Esophagus (tissue), 2 donors: ENCODE measurements around the gene SLX9. TPM values are rescaled to one million over a fixed set of nuclear protein-coding genes. Genes with fewer than 3 reads are reported as not detected.
A peak's percentile ranks its signal among the peaks of the same experiment; 100 is the strongest.

ENCODE experiments used
- H3K27ac ChIP-seq, 2 donors: one replicate each; pipeline ENCODE4 v1.5.1; 2013; ENCODE audit warnings: low read depth in 2 of 2, mild to moderate bottlenecking in 2 of 2, inconsistent platforms in 1 of 2, low read length in 1 of 2, moderate library complexity in 1 of 2
- H3K27me3 ChIP-seq, 2 donors: one replicate each; pipeline ENCODE4 v1.6.1; 2013; ENCODE audit warnings: low read length in 2 of 2, control low read depth in 1 of 2, mild to moderate bottlenecking in 1 of 2; ENCODE audit not compliant: insufficient read depth in 2 of 2, control insufficient read depth in 1 of 2
- H3K36me3 ChIP-seq, 2 donors: one replicate each; pipeline ENCODE4 v1.6.1; 2013; ENCODE audit warnings: low read length in 1 of 2; ENCODE audit not compliant: control insufficient read depth in 2 of 2, insufficient read depth in 2 of 2
- H3K4me1 ChIP-seq, 2 donors: one replicate each; pipeline ENCODE4 v1.6.1; 2013; ENCODE audit warnings: low read length in 1 of 2; ENCODE audit not compliant: control insufficient read depth in 2 of 2, insufficient read depth in 2 of 2
- H3K4me3 ChIP-seq, 2 donors: one replicate each; pipeline ENCODE4 v1.5.1; 2013; ENCODE audit warnings: low read length in 2 of 2, mild to moderate bottlenecking in 2 of 2, low read depth in 1 of 2, moderate library complexity in 1 of 2
- H3K9me3 ChIP-seq, 2 donors: one replicate each; pipeline ENCODE4 v1.6.1; 2013; ENCODE audit warnings: mild to moderate bottlenecking in 2 of 2, low read depth in 1 of 2, low read length in 1 of 2, moderate library complexity in 1 of 2; ENCODE audit not compliant: control insufficient read depth in 2 of 2, insufficient read depth in 1 of 2
- WGBS, 2 donors: extraction: QIAGEN DNeasy Blood & Tissue Kit; methylation state at CpG; one replicate each; pipeline ENCODE4 v1.1.7; 2013; 5-methylcytosine and 5-hydroxymethylcytosine counted together
- polyA plus RNA-seq, 2 donors: library from polyadenylated mRNA; stranded (reverse); fragments of 200-250 nt; gene quantifications; one replicate each; pipeline ENCODE4 v1.2.3, GENCODE V29; 2013
- donor health status: healthy with polysubstance abuse.
- donor health status: Bipolar disorder and iron deficiency.

SLX9 gene
- polyA plus RNA-seq, 2 donors = 12.4 to 16.1 TPM

DNA sequence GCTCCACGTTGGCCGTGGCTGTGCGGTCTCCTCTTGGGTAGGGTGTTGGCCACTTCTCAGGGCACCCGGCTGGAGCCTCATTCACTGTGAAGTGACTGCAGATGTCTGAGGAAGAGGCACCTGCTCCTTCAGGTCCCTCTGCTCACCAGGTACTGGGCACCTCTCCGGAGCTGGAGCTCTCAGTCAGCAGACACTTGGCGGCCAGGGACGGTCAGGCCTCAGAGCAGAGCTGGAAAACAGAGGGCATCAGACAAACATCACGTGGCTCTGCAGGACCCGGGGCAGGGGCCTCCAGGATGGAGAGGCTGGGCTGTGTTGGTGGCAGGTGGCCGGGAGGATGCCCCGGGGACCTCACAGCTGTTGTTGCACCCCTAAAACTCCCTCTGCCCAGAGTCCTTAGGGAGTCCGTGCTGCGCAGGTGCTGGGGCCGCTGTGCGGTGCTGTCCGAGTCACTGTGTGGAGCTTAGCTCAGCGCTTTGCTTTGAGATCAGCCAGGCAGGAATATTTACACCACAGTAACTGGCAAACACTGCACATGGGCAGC lies 59.7 kb downstream of the SLX9 start:
- Histone ChIP-seq H3K27me3 (no peaks in the 10 kb centered on the region), H3K9me3 (no peaks in the 10 kb centered on the region), H3K27ac (no peak overlapping the region), H3K36me3 (no peaks in the 10 kb centered on the region), H3K4me1 (peaks cover 10 to 33% of the 10 kb centered on the region in 2 donors), H3K4me3 (no peak overlapping the region)
- 88 to 90% methylated on average over 17 of the region's 17 CpGs for WGBS, 2 donors

DNA sequence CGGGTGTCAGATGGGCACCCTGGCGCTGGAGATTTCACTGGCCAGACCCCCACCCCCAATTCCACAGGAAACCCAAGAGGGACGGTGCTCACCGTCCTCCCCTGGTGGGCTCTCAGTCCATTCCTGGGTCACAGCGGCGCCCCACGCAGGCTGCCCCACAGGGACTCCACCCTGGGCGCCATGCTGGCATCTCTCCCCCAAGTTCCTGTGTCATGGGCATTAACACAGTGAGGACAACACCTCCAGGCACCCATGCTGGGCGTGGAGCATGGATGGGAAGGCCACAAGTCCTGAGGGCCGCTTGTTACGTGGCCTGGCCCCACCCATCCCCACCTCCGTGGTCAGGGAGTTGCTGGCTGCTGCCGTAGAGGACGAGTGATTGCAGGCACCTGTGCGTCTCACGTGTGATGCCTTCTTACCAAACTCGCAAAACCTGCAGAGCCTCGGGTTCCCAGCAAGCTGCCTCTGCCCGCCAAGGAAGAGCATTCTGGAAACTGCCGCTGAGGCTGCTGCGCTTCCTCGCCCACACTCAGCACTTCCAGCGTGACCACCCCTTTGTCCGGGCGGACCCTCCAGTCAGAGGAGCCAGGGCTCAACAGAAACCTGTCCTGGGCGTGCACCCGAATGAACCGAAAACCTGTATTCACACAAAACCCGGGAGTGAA lies 60.3 kb downstream of the SLX9 start:
- Histone ChIP-seq H3K9me3 (no peaks in the 10 kb centered on the region), H3K36me3 (no peaks in the 10 kb centered on the region), H3K27ac (peak overlapping the region in 1 of 2 donors; percentile 58), H3K27me3 (no peaks in the 10 kb centered on the region), H3K4me3 (no peak overlapping the region), H3K4me1 (peaks cover 9 to 29% of the 10 kb centered on the region in 2 donors)
- 65 to 74% methylated on average over 29 of the region's 29 CpGs for WGBS, 2 donors

DNA sequence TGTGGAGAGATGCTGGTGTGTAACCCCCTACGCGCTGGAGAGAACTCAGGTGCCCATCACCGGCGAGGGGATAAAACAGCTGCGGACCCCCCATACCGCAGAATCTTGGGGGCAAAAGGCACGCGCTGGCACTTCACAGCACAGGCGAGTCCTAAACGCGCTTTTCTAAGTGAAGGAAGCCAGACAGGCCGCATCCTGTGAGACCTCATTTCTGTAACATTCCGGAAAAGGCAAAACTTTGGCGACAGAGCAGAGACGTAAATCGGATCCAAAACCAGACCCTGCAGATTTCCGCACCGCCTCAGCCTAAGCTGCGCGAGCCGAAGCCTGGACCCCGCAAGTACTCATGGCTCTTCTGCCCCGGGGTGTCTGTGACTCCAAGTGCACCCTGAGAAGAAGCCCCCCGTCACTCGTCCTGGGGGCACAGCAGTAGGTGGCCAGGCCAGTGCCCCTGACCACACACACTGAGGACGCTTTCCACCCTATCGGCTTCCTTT lies 60.9 kb downstream of the SLX9 start:
- H3K4me1 ChIP-seq = peaks cover 4 to 25% of the 10 kb centered on the region in 2 donors
- no peaks in the 10 kb centered on the region for H3K27me3 ChIP-seq
- 70 to 71% methylated on average over 27 of the region's 27 CpGs for WGBS, 2 donors
- H3K4me3 ChIP-seq = no peak overlapping the region
- H3K36me3 ChIP-seq = no peaks in the 10 kb centered on the region
- H3K9me3 ChIP-seq = no peaks in the 10 kb centered on the region
- H3K27ac ChIP-seq = peak overlapping the region in 1 of 2 donors; percentile 58

DNA sequence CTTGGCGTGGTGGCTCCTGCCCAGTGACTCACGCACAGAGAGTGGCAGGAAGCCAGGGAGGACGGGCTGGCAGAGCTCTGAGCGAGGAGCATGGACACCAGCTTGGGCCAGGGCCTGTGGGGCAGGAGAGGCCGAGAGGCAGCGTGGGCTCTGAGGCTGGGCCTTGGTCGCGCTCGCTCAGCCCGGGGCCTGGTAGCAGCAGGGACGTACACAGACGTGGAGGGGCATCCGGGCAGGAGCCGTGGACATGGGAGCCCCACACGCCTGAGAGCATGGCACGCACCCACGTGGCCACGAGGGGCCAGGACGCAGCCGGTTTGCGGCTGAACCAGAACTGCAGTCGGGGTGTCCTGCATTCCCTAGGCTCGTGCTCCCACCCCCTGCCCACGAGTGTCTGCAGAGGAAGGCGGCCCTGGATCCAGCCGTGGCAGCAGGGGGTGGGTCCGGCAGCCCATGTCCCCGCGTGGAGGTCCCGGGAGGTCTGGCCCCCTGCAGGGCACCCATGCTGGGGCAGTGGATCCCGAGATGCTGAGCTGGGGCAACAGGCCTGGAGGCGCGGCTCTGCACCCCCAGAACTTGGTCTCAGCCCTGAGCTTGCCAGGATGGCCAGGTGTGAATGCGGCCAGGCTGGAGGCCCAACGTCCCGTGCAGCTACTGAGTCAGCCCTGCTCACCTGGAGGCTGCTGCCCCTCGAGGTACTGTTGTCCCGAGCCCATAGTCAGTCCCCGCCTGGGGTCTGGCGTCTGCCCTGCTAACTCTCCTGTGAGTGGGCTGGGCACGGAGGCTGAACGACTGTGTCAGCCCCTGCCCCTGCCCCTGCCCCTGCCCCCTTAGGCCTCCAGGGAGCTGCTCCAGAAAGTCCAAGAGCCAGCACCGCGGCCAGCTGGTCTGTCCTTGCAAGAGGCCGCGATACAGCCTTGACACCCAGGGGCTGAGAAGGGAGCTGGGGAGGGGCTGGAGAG lies 61.6 kb downstream of the SLX9 start:
- peak overlapping the region in 1 of 2 donors; percentile 11 for H3K27ac ChIP-seq
- no peak overlapping the region for H3K4me3 ChIP-seq
- peaks cover 4 to 25% of the 10 kb centered on the region in 2 donors for H3K4me1 ChIP-seq
- no peaks in the 10 kb centered on the region for H3K9me3 ChIP-seq
- 71 to 82% methylated on average over 38 to 46 of the region's 46 CpGs for WGBS, 2 donors
- no peaks in the 10 kb centered on the region for H3K27me3 ChIP-seq
- H3K36me3 ChIP-seq = no peaks in the 10 kb centered on the region

DNA sequence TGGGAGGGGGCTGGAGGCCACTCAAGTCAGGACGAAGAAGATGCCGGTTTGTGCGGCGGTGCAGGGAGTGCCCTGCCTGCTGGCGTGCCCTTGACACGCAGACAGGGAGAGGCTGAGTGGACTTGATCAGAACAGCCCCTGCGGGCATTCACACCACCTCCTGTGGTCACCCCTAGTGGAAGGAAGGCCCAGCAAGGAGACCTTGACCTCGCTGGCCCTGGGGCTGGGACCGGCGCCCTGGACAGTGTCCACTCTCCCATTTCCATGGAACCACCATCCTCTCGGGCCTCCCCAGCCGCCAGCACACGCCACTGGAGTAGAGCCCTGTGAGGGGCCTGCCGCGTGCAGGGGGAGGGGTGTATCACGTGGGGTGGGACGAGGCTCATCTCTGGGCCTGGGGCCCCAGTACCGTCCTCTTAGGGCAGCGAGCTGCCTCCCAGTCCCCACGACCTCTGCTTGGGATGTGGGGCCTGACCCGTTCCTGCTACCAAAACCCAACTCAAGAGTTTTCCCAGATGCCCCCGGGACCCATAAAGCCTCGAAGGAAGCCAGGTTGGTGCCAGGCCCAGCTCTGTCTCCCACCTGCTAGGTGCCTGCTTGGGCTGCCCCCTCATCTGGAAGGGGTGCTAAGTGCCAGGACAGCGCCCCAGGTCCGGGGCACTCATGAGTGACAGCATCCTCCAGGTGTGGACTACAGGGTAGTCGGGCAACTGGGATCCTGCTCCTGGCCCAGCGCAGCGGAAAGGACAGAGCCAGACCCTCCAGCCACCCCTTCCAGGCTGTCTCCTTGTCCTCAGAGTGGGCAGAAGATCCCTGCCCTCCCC lies 62.8 kb downstream of the SLX9 start:
- H3K4me1 ChIP-seq = peaks cover 4 to 25% of the 10 kb centered on the region in 2 donors
- WGBS, 2 donors = 91 to 92% methylated on average over 26 to 28 of the region's 28 CpGs
- no peak overlapping the region for H3K4me3 ChIP-seq
- H3K36me3 ChIP-seq = no peaks in the 10 kb centered on the region
- no peaks in the 10 kb centered on the region for H3K9me3 ChIP-seq
- H3K27me3 ChIP-seq = no peaks in the 10 kb centered on the region
- no peak overlapping the region for H3K27ac ChIP-seq

DNA sequence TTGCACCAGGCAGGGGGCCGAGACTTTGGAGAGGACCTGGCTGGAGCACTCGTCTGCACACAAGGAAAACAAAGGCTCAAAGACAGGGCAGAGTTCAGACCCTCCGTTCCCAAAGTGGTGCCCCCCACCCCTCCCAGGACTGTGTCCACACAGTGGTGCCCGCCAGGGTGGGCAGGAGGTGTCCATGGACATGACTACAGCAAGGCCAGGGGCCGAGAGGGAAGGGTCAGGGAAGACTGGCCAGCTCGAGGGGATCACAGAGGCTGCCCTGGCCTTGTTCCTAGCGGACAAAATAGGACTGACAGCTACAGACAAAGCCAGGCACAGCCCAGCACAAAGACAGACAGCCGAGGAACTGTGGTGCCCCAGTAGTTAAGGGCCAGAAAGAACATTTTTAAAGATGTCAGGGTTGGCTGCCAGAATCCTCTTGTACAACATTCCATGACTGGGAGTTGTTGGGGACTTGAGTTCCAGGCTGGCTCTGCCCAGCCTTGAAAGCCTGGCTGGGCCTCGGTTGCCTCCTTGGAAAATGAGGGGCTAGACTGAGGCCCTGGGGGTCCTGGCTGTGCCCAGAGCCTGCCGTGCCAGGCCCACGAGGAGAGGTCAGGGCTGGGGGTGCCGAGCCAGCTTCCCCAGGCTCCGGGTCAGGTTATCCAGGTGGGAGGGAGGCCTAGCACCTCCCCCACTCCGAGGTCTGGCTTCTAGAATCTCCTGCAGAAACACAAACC lies 63.7 kb downstream of the SLX9 start:
- H3K9me3 ChIP-seq = no peaks in the 10 kb centered on the region
- no peaks in the 10 kb centered on the region for H3K27me3 ChIP-seq
- 70 to 77% methylated on average over 14 of the region's 14 CpGs for whole genome bisulfite sequencing, 2 donors
- H3K4me1 ChIP-seq = peaks cover 4 to 25% of the 10 kb centered on the region in 2 donors
- H3K36me3 ChIP-seq = no peaks in the 10 kb centered on the region
- H3K4me3 ChIP-seq = no peak overlapping the region
- H3K27ac ChIP-seq = peak overlapping the region in 1 of 2 donors; percentile 19

DNA sequence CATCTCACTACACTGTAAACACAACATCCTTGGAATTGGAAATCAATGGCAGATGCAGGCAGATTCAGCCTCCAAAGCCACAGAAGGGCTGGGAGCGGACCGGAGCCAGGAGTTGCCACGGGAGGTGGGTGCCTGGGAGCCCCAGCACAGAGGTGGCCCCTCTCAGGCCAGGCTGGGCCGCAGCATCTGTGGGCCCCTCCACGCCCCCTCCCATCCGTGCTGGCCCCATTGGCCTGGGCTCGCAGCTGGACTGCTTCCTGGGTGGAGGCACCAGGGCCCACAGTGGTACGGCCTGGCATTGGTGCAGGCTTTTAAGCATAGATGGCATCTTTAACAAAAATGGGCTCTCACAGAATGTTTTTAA lies 64.2 kb downstream of the SLX9 start:
- no peaks in the 10 kb centered on the region for H3K9me3 ChIP-seq
- H3K27ac ChIP-seq = no peak overlapping the region
- no peaks in the 10 kb centered on the region for H3K27me3 ChIP-seq
- peaks cover 4 to 22% of the 10 kb centered on the region in 2 donors for H3K4me1 ChIP-seq
- no peak overlapping the region for H3K4me3 ChIP-seq
- H3K36me3 ChIP-seq = no peaks in the 10 kb centered on the region
- 88 to 95% methylated on average over 8 of the region's 8 CpGs for WGBS, 2 donors

DNA sequence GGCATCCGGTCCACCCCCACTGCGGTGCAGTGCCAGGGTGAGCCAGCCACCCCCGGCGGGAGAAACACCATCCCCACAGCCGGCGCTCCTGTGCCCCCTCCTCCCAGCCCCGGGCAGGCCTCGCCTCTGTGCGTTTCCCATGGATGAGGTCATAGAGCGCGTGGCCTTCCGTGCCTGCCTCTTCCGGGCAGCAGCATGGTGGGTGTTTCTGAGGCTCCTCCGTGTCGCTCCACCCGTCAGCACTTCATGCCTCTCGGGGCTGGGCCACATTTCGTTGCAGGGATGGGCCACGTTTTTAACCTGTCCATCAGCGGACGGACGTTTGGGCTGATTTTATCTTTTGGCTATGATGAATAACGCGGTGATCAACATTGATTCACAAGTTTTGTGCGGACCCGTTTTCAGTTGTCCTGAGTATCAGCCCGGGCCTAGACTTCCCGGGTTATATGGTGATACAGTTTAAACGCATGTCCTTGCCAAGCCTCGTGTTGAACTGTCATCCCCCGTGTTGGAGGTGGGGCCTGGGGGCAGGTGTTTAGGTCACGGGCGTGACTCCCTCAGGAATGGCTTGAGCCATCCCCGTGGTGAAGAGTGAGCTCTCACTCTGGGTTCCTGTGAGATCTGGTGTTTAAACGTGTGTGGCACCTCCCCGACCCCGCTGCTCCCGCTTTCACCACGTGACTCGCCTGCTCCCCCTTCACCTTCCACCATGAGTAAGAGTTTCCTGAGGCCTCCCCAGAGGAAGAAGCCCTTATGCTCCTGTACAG lies 64.8 kb downstream of the SLX9 start:
- no peaks in the 10 kb centered on the region for H3K36me3 ChIP-seq
- no peaks in the 10 kb centered on the region for H3K9me3 ChIP-seq
- peaks cover 4 to 20% of the 10 kb centered on the region in 2 donors for H3K4me1 ChIP-seq
- WGBS, 2 donors = 83 to 86% methylated on average over 39 to 40 of the region's 40 CpGs
- H3K4me3 ChIP-seq = no peak overlapping the region
- no peaks in the 10 kb centered on the region for H3K27me3 ChIP-seq
- H3K27ac ChIP-seq = no peak overlapping the region
